Measurements from ENCODE around the gene FAM162B. TPM values are rescaled to one million over a fixed set of nuclear protein-coding genes. Genes with fewer than 3 reads are reported as not detected.

FAM162B gene
- total RNA-seq, 1 donor from 2014 or later = not detected

GRCh38 chr6:116766506-116767176 lies 1.1 kb upstream of the FAM162B start:
- no peaks in the 10 kb centered on the region for H3K36me3 ChIP-seq (ENCODE audit: control insufficient read depth, insufficient read depth, low read length)
- TF ChIP-seq CTCF (IDR thresholded peaks at IDR 0.05; ENCODE audit: insufficient read depth, low read length, severe bottlenecking) = no peak
- no peak for FAIRE-seq
- no peak for DNase-seq (ENCODE audit: low read depth)
- H3K4me3 ChIP-seq (ENCODE audit: low read depth, low read length) = no peak overlapping the region
- peaks cover 13% of the 10 kb centered on the region for H3K27me3 ChIP-seq (ENCODE audit: control insufficient read depth, insufficient read depth, low read length)

DNA sequence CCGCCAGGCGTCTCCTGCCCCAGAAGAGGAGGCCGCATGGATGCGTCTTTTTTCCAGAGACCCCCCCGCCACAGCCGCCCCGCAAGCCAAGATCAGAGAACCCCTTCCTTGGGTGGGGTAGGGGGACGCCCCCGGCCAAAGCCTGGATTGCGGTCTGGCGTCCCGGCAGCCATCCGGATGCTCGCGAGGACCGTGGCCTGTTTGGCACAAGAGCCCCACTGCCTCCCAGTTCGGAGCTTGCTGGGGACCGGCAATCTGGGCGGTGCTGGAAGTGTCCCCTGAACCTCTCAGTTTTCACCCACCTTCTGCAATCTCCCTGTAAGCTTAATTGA lies 924 bp downstream of the FAM162B start:
- FAIRE-seq = no peak
- Histone ChIP-seq H3K4me3 (ENCODE audit: low read depth, low read length) (peak overlapping the region; percentile 28), H3K27me3 (ENCODE audit: control insufficient read depth, insufficient read depth, low read length) (peaks cover 13% of the 10 kb centered on the region), H3K36me3 (ENCODE audit: control insufficient read depth, insufficient read depth, low read length) (no peaks in the 10 kb centered on the region)
- no peak for DNase-seq (ENCODE audit: low read depth)
- no peak for TF ChIP-seq CTCF (IDR thresholded peaks at IDR 0.05; ENCODE audit: insufficient read depth, low read length, severe bottlenecking)

DNA sequence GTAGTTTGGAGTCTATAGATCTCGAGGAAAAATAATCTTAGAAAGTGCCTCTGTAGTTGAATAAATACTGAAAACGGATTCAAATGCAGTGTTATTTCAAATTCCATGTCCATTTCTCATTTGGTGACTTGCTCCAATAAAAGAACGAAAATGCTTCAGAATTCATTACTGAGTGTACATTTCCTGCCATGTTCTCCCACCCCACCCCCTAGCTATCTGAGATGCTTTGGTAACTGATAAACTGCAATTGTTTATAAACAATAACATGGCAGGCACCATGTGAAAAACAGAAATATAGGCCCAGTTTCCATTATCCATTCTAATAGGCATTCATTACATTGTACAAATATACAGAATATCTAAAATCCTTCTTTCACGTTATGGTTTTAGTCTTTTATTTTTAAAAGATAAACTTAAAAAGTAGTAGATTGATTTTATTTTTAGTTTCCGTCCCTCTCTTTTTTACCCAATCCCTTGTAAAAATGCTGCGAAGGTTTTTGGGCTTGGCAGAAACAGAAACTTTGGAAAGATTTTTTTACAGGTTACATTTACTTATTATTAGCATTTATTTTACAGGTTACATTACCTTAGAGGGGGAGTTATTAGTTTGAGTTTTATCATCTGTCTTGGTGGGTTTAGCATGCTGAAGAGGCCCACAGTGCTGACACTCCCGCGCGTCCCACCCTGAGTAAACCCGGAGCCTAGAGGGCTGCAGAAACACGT lies 1.5 kb downstream of the FAM162B start:
- H3K4me3 ChIP-seq (ENCODE audit: low read depth, low read length) = no peak overlapping the region
- FAIRE-seq (no peak), DNase-seq (ENCODE audit: low read depth) (no peak)
- no peak for TF ChIP-seq CTCF (IDR thresholded peaks at IDR 0.05; ENCODE audit: insufficient read depth, low read length, severe bottlenecking)
- H3K27me3 ChIP-seq (ENCODE audit: control insufficient read depth, insufficient read depth, low read length) = peaks cover 13% of the 10 kb centered on the region
- no peaks in the 10 kb centered on the region for H3K36me3 ChIP-seq (ENCODE audit: control insufficient read depth, insufficient read depth, low read length)

- no peak for FAIRE-seq
- Histone ChIP-seq H3K27me3 (ENCODE audit: control insufficient read depth, insufficient read depth, low read length) (peaks cover 13% of the 10 kb centered on the region), H3K4me3 (ENCODE audit: low read depth, low read length) (no peak overlapping the region), H3K36me3 (ENCODE audit: control insufficient read depth, insufficient read depth, low read length) (no peaks in the 10 kb centered on the region)
- no peak for TF ChIP-seq CTCF (IDR thresholded peaks at IDR 0.05; ENCODE audit: insufficient read depth, low read length, severe bottlenecking)
- no peak for DNase-seq (ENCODE audit: low read depth)
Measured at GRCh38 chr6:116763048-116763447, 2.5 kb downstream of the FAM162B start.

DNA sequence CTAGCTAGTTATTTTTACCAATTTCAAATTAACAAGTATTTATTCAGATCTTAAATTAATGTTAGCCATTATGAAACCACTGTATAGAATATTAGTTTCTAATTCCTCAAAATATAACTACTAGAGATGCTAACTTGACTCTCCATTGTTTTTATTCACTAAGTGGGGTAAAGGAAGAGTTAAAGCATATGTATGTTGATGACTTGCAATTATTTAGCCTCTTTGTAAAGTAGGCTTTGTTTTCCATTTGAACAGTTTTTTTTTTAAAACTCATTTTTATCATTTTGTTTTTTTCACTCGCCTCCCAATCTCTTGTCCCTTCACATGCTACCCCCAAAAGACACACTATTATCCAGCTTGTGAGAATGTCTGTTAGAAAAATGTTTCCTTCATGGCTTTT lies 3.3 kb downstream of the FAM162B start:
- TF ChIP-seq CTCF (IDR thresholded peaks at IDR 0.05; ENCODE audit: insufficient read depth, low read length, severe bottlenecking) = no peak
- Histone ChIP-seq H3K36me3 (ENCODE audit: control insufficient read depth, insufficient read depth, low read length) (no peaks in the 10 kb centered on the region), H3K27me3 (ENCODE audit: control insufficient read depth, insufficient read depth, low read length) (peaks cover 13% of the 10 kb centered on the region), H3K4me3 (ENCODE audit: low read depth, low read length) (no peak overlapping the region)
- no peak for FAIRE-seq
- DNase-seq (ENCODE audit: low read depth) = no peak

Data from bronchial epithelial cell (primary cell).